Neuronal stem cell (in vitro differentiated cells): ENCODE results near the gene POMT2.
A peak's percentile ranks its signal among the peaks of the same experiment; 100 is the strongest.

Experiments
- DNase-seq: peaks from one replicate; pipeline ENCODE4 v3.0.0-alpha.2; 2013; ENCODE audit warnings: low spot score
- H2AFZ ChIP-seq: one replicate; pipeline ENCODE4 v1.6.1; 2013; ENCODE audit warnings: mild to moderate bottlenecking, low read length, inconsistent platforms
- H2AK5ac ChIP-seq: 2 replicates; pipeline ENCODE4 v1.6.1; 2013; ENCODE audit warnings: low read depth, mild to moderate bottlenecking, inconsistent platforms, low read length, moderate library complexity, mixed read lengths
- H2BK120ac ChIP-seq: 2 replicates; pipeline ENCODE4 v1.6.1; 2013; ENCODE audit warnings: low read depth, mild to moderate bottlenecking, inconsistent platforms, low read length, moderate library complexity, mixed read lengths
- H2BK12ac ChIP-seq: one replicate; pipeline ENCODE4 v1.6.1; 2013; ENCODE audit warnings: low read length, inconsistent platforms
- H2BK15ac ChIP-seq: 2 replicates; pipeline ENCODE4 v1.6.1; 2013; ENCODE audit warnings: mild to moderate bottlenecking, low read length, inconsistent platforms, mixed read lengths
- H2BK5ac ChIP-seq: one replicate; pipeline ENCODE4 v1.6.1; 2013; ENCODE audit warnings: inconsistent platforms, mild to moderate bottlenecking, low read length, moderate library complexity
- H3K14ac ChIP-seq: one replicate; pipeline ENCODE4 v1.6.1; 2013; ENCODE audit warnings: low read length, inconsistent platforms
- H3K18ac ChIP-seq: 2 replicates; pipeline ENCODE4 v1.6.1; 2013; ENCODE audit warnings: low read length, inconsistent platforms
- H3K23ac ChIP-seq: 2 replicates; pipeline ENCODE4 v1.6.1; 2013; ENCODE audit warnings: low read depth, mild to moderate bottlenecking, mixed read lengths, low read length, inconsistent platforms; ENCODE audit not compliant: poor library complexity
- H3K27ac ChIP-seq: replicated peaks from 3 replicates; pipeline ENCODE4 v1.5.1; 2013; ENCODE audit warnings: low read length, inconsistent platforms
- H3K27me3 ChIP-seq, 3 experiments: 2 replicates each; pipeline ENCODE4 v1.6.1; 2013; ENCODE audit warnings: low read length in 3 of 3, mild to moderate bottlenecking in 2 of 3, inconsistent platforms in 1 of 3, low read depth in 1 of 3, mixed read lengths in 1 of 3, moderate library complexity in 1 of 3; ENCODE audit not compliant: control insufficient read depth in 3 of 3, insufficient read depth in 3 of 3
- H3K36me3 ChIP-seq, 2 donors: replicated peaks in 1 of 2; 2 replicates each; pipeline ENCODE4 v1.6.1; 2013; ENCODE audit warnings: low read length in 2 of 2; ENCODE audit not compliant: control insufficient read depth in 2 of 2, insufficient read depth in 2 of 2
- H3K4ac ChIP-seq: 2 replicates; pipeline ENCODE4 v1.6.1; 2013; ENCODE audit warnings: inconsistent platforms, mild to moderate bottlenecking, low read length, moderate library complexity
- H3K4me1 ChIP-seq, 2 donors: 1 replicate in 1 of 2; 2 replicates in 1 of 2; pipeline ENCODE4 v1.6.1; 2013; ENCODE audit warnings: low read length in 2 of 2, low read depth in 1 of 2; ENCODE audit not compliant: control insufficient read depth in 2 of 2, insufficient read depth in 1 of 2
- H3K4me2 ChIP-seq: one replicate; pipeline ENCODE4 v1.6.1; 2013; ENCODE audit warnings: mild to moderate bottlenecking, low read length, inconsistent platforms; ENCODE audit not compliant: insufficient read depth, poor library complexity, severe bottlenecking
- H3K4me3 ChIP-seq, 2 donors: 2 replicates each; pipeline ENCODE4 v1.5.1; 2013; ENCODE audit warnings: low read length in 2 of 2, mild to moderate bottlenecking in 2 of 2, inconsistent platforms in 1 of 2, moderate library complexity in 1 of 2
- H3K79me1 ChIP-seq: one replicate; pipeline ENCODE4 v1.6.1; 2013; ENCODE audit warnings: low read depth, mild to moderate bottlenecking, inconsistent platforms, low read length, moderate library complexity
- H3K9ac ChIP-seq: one replicate; pipeline ENCODE4 v1.6.1; 2013; ENCODE audit warnings: mild to moderate bottlenecking, low read depth, low read length, inconsistent platforms; ENCODE audit not compliant: poor library complexity
- H3K9me3 ChIP-seq, 2 donors: replicated peaks in 1 of 2; 2 replicates each; pipeline versions ENCODE3 to v1.6.1; 2013; ENCODE audit warnings: low read length in 2 of 2, mild to moderate bottlenecking in 2 of 2, inconsistent platforms in 1 of 2, low read depth in 1 of 2, mixed read lengths in 1 of 2, moderate library complexity in 1 of 2; ENCODE audit not compliant: control insufficient read depth in 2 of 2, insufficient read depth in 1 of 2
- H4K8ac ChIP-seq: one replicate; pipeline ENCODE4 v1.6.1; 2013; ENCODE audit warnings: low read depth, mild to moderate bottlenecking, inconsistent platforms, low read length, moderate library complexity
- H4K91ac ChIP-seq: one replicate; pipeline ENCODE4 v1.6.1; 2013; ENCODE audit warnings: low read length, low read depth, mild to moderate bottlenecking, inconsistent platforms; ENCODE audit not compliant: poor library complexity
- WGBS, 2 donors: extraction: QIAGEN DNeasy Blood & Tissue Kit; methylation state at CpG; one replicate each; pipeline ENCODE4 v1.1.7; 2013; ENCODE audit warnings: missing lambda C conversion rate in 2 of 2, mixed read lengths in 1 of 2; ENCODE audit not compliant: insufficient read length in 2 of 2, insufficient replicate concordance in 1 of 2; ENCODE audit errors: extremely low coverage in 2 of 2; 5-methylcytosine and 5-hydroxymethylcytosine counted together

POMT2 gene

GRCh38 chr14:77303417-77304156 is 17.1 kb downstream of the POMT2 start:
- no CpG with 5 or more reads among the region's 4 CpGs for WGBS, 2 donors
- no peak overlapping the region for H3K4ac ChIP-seq
- no peak overlapping the region for H3K4me3 ChIP-seq
- no peak for DNase-seq
- no peaks in the 10 kb centered on the region for H3K27me3 ChIP-seq
- peaks cover 4 to 72% of the 10 kb centered on the region in 2 donors for H3K36me3 ChIP-seq
- H3K4me2 ChIP-seq: no peak overlapping the region
- no peak overlapping the region for H4K8ac ChIP-seq
- no peak overlapping the region for H3K18ac ChIP-seq
- H3K27ac ChIP-seq: no peak overlapping the region
- no peak overlapping the region for H3K23ac ChIP-seq
- no peaks in the 10 kb centered on the region for H3K79me1 ChIP-seq
- H2BK120ac ChIP-seq: no peak overlapping the region
- no peak overlapping the region for H2BK12ac ChIP-seq
- no peak overlapping the region for H2AK5ac ChIP-seq
- no peak overlapping the region for H2BK15ac ChIP-seq
- H3K9ac ChIP-seq: no peak overlapping the region
- no peak overlapping the region for H2AFZ ChIP-seq
- no peak overlapping the region for H3K14ac ChIP-seq
- H3K4me1 ChIP-seq: peaks cover 15 to 25% of the 10 kb centered on the region in 2 donors
- H2BK5ac ChIP-seq: no peak overlapping the region
- no peaks in the 10 kb centered on the region for H3K9me3 ChIP-seq
- H4K91ac ChIP-seq: no peak overlapping the region

DNA sequence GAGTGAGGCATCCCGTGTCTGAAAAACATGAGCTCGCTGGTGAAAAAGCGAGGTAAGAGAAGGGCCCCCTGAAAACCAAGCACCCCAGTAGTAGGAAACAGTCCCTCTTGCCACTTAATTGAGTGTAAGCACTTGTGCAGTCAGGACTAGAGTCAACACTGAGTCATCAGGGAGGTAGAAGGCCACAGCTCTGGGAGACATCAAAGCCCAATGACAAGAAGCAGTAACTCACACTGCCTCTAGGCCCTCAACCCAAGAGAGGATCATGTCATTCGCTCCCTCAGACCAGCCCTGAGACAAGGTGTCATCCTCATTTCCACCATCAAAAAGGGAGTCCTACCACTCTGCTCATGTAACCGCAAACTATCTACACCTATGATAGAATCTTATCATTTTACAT is 17.8 kb downstream of the POMT2 start:
- Histone ChIP-seq H2BK5ac (no peak overlapping the region), H3K4me3 (no peak overlapping the region), H4K91ac (no peak overlapping the region), H3K4ac (no peak overlapping the region), H3K9ac (no peak overlapping the region), H2AFZ (no peak overlapping the region), H4K8ac (no peak overlapping the region), H3K79me1 (no peaks in the 10 kb centered on the region), H3K14ac (no peak overlapping the region), H3K27me3 (no peaks in the 10 kb centered on the region), H2BK15ac (no peak overlapping the region), H3K23ac (no peak overlapping the region), H3K4me2 (no peak overlapping the region), H2BK12ac (no peak overlapping the region), H2BK120ac (no peak overlapping the region), H3K4me1 (peaks cover 15 to 25% of the 10 kb centered on the region in 2 donors), H2AK5ac (no peak overlapping the region), H3K18ac (no peak overlapping the region), H3K36me3 (peaks cover 6 to 79% of the 10 kb centered on the region in 2 donors), H3K9me3 (no peaks in the 10 kb centered on the region), H3K27ac (no peak overlapping the region)
- no CpG with 5 or more reads among the region's 5 CpGs for WGBS, 2 donors
- no peak for DNase-seq

GRCh38 chr14:77301103-77301502 is 19.6 kb downstream of the POMT2 start:
- no CpG with 5 or more reads among the region's 10 CpGs for WGBS, 2 donors
- Histone ChIP-seq H2BK15ac (no peak overlapping the region), H3K14ac (no peak overlapping the region), H2BK120ac (no peak overlapping the region), H4K8ac (no peak overlapping the region), H2AFZ (no peak overlapping the region), H3K27ac (no peak overlapping the region), H3K9ac (no peak overlapping the region), H3K79me1 (peaks cover 2% of the 10 kb centered on the region), H3K4me2 (no peak overlapping the region), H3K4me1 (peaks cover 5 to 11% of the 10 kb centered on the region in 2 donors), H3K4ac (no peak overlapping the region), H2AK5ac (no peak overlapping the region), H2BK5ac (no peak overlapping the region), H3K4me3 (no peak overlapping the region), H3K18ac (no peak overlapping the region), H4K91ac (no peak overlapping the region), H3K9me3 (no peaks in the 10 kb centered on the region), H2BK12ac (no peak overlapping the region), H3K23ac (no peak overlapping the region), H3K36me3 (peaks cover 12 to 96% of the 10 kb centered on the region in 2 donors), H3K27me3 (no peaks in the 10 kb centered on the region)
- peak; percentile 66 for DNase-seq

GRCh38 chr14:77299771-77300170 is 20.9 kb downstream of the POMT2 start:
- Histone ChIP-seq H3K4me1 (peaks cover 0 to 6% of the 10 kb centered on the region in 2 donors), H3K4ac (no peak overlapping the region), H3K36me3 (peaks cover 16 to 95% of the 10 kb centered on the region in 2 donors), H4K8ac (no peak overlapping the region), H3K9me3 (no peaks in the 10 kb centered on the region), H3K23ac (no peak overlapping the region), H3K79me1 (peaks cover 4% of the 10 kb centered on the region), H2AK5ac (no peak overlapping the region), H2BK12ac (no peak overlapping the region), H3K4me3 (no peak overlapping the region), H3K4me2 (no peak overlapping the region), H2AFZ (no peak overlapping the region), H3K27me3 (no peaks in the 10 kb centered on the region), H2BK120ac (no peak overlapping the region), H4K91ac (no peak overlapping the region), H2BK5ac (no peak overlapping the region), H2BK15ac (no peak overlapping the region), H3K9ac (no peak overlapping the region), H3K14ac (no peak overlapping the region), H3K18ac (no peak overlapping the region), H3K27ac (no peak overlapping the region)
- no CpG with 5 or more reads among the region's 4 CpGs for WGBS, 2 donors
- no peak for DNase-seq
